ENCODE results near the gene CNTNAP2. TPM values are rescaled to one million over a fixed set of nuclear protein-coding genes. Genes with fewer than 3 reads are reported as not detected.

The CNTNAP2 gene
- total and polyA plus RNA-seq, 7 donors, result 0.60 to 2.4 (median 1.7) TPM

- Histone ChIP-seq H3K27me3 (no peaks in the 10 kb centered on the region), H3K4me1 (no peaks in the 10 kb centered on the region), H3K36me3 (no peaks in the 10 kb centered on the region), H3K27ac (no peak overlapping the region), H3K4me3 (no peak overlapping the region), H3K9me3 (no peaks in the 10 kb centered on the region)
- TF ChIP-seq POLR2AphosphoS5 (IDR thresholded peaks at IDR 0.05), result no peak
- TF ChIP-seq EP300 (IDR thresholded peaks at IDR 0.05), result no peak
- TF ChIP-seq POLR2A (IDR thresholded peaks at IDR 0.05), result no peak
- TF ChIP-seq CTCF (IDR thresholded peaks at IDR 0.05), result no peak
- no peak for DNase-seq
- WGBS, 2 donors, result 46 to 84% methylated on average over 2 of the region's 2 CpGs
- intact Hi-C loops (cut with DNase I), result no loop called here
Measured at GRCh38 chr7:146359176-146359575, 242.6 kb downstream of the CNTNAP2 start.

- Histone ChIP-seq H3K36me3 (no peaks in the 10 kb centered on the region), H3K4me1 (no peaks in the 10 kb centered on the region), H3K4me3 (no peak overlapping the region), H3K27ac (no peak overlapping the region), H3K9me3 (no peaks in the 10 kb centered on the region), H3K27me3 (no peaks in the 10 kb centered on the region)
- intact Hi-C loops (cut with DNase I), result no loop called here
- 82 to 88% methylated on average over 2 of the region's 2 CpGs for WGBS, 2 donors
- no peak for DNase-seq
- no peak for TF ChIP-seq POLR2AphosphoS5 (IDR thresholded peaks at IDR 0.05)
- TF ChIP-seq EP300 (IDR thresholded peaks at IDR 0.05), result no peak
- TF ChIP-seq POLR2A (IDR thresholded peaks at IDR 0.05), result no peak
- TF ChIP-seq CTCF (IDR thresholded peaks at IDR 0.05), result no peak
Measured at GRCh38 chr7:146366938-146367337, 250.3 kb downstream of the CNTNAP2 start.

GRCh38 chr7:146370171-146370570 is 253.6 kb downstream of the CNTNAP2 start:
- Histone ChIP-seq H3K36me3 (no peaks in the 10 kb centered on the region), H3K9me3 (peaks cover 0 to 4% (median 0%) of the 10 kb centered on the region in 4 donors), H3K4me3 (no peak overlapping the region), H3K27me3 (no peaks in the 10 kb centered on the region), H3K4me1 (no peaks in the 10 kb centered on the region), H3K27ac (no peak overlapping the region)
- intact Hi-C loops (cut with DNase I), result no loop called here
- TF ChIP-seq EP300 (IDR thresholded peaks at IDR 0.05) (no peak), CTCF (IDR thresholded peaks at IDR 0.05) (no peak), POLR2AphosphoS5 (IDR thresholded peaks at IDR 0.05) (no peak), POLR2A (IDR thresholded peaks at IDR 0.05) (no peak)
- 86 to 90% methylated on average over 9 of the region's 9 CpGs for WGBS, 2 donors
- no peak for DNase-seq

GRCh38 chr7:146375170-146375569 is 258.6 kb downstream of the CNTNAP2 start:
- DNase-seq, result no peak
- no peaks in the 10 kb centered on the region for H3K36me3 ChIP-seq
- H3K9me3 ChIP-seq, result peaks cover 0 to 7% (median 0%) of the 10 kb centered on the region in 4 donors
- TF ChIP-seq POLR2A (IDR thresholded peaks at IDR 0.05) (no peak), EP300 (IDR thresholded peaks at IDR 0.05) (no peak), CTCF (IDR thresholded peaks at IDR 0.05) (no peak), POLR2AphosphoS5 (IDR thresholded peaks at IDR 0.05) (no peak)
- H3K27me3 ChIP-seq, result no peaks in the 10 kb centered on the region
- WGBS, 2 donors, result 73 to 85% methylated on average over 2 of the region's 2 CpGs
- intact Hi-C loops (cut with DNase I), result no loop called here
- no peak overlapping the region for H3K4me3 ChIP-seq
- H3K27ac ChIP-seq, result no peak overlapping the region
- no peaks in the 10 kb centered on the region for H3K4me1 ChIP-seq

GRCh38 chr7:146378196-146378595 is 261.6 kb downstream of the CNTNAP2 start:
- Histone ChIP-seq H3K27ac (no peak overlapping the region), H3K4me3 (no peak overlapping the region), H3K4me1 (no peaks in the 10 kb centered on the region), H3K9me3 (peaks cover 0 to 3% (median 0%) of the 10 kb centered on the region in 4 donors), H3K27me3 (peaks cover 0 to 4% (median 0%) of the 10 kb centered on the region in 3 donors), H3K36me3 (no peaks in the 10 kb centered on the region)
- DNase-seq, result no peak
- no peak for TF ChIP-seq CTCF (IDR thresholded peaks at IDR 0.05)
- no peak for TF ChIP-seq POLR2AphosphoS5 (IDR thresholded peaks at IDR 0.05)
- no peak for TF ChIP-seq POLR2A (IDR thresholded peaks at IDR 0.05)
- no peak for TF ChIP-seq EP300 (IDR thresholded peaks at IDR 0.05)
- intact Hi-C loops (cut with DNase I), result no loop called here
- WGBS, 2 donors, result 70 to 86% methylated on average over 2 of the region's 2 CpGs
